HepG2 (cell line): ENCODE results near the gene PKD1L1. TPM values are rescaled to one million over a fixed set of nuclear protein-coding genes. Genes with fewer than 3 reads are reported as not detected.

Source experiments
- ATAC-seq: fragments of 200-7000 bp; cut with Tn5 transposase; 3 replicates; pipeline ENCODE4 v1.9.1; 2020; ENCODE audit warnings: mild to moderate bottlenecking, moderate library complexity
- BruUV-seq: library from RNA; stranded (reverse); fragments of 400-500 nt; replicated peaks from 2 replicates; lab custom pipeline; 2021; lab: Mats Ljungman, UMichigan
- CTCF ChIA-PET: fragments of 300-600 bp; formaldehyde crosslinking; extraction: SDS; loops from one replicate; lab custom pipeline; 2021; ENCODE audit warnings: low total read pairs, inconsistent platforms, low intra/inter-chr PET ratio; lab: Yijun Ruan, JAX
- POLR2A ChIA-PET: fragments of 350-600 bp; sonication (Branson Sonifier 250); formaldehyde crosslinking; loops from one replicate; lab custom pipeline; 2020; ENCODE audit warnings: antibody characterized with exemption, inconsistent platforms; lab: Yijun Ruan, JAX
- DNase-seq: peaks from one replicate; pipeline ENCODE4 v3.0.0-alpha.2; 2015; ENCODE audit warnings: low spot score
- FAIRE-seq: peaks from 3 replicates; lab custom pipeline; 2011; peaks lifted over from hg19 to GRCh38; lab: Jason Lieb, UNC
- H2AFZ ChIP-seq: one replicate; pipeline ENCODE4 v1.6.1; 2011; ENCODE audit warnings: low read length, inconsistent platforms
- H3K27ac ChIP-seq: fragments of 300-600 bp; 3 replicates; pipeline ENCODE4 v1.8.0; 2011; ENCODE audit warnings: mixed run types, mild to moderate bottlenecking, mixed read lengths, low read length, inconsistent platforms; ENCODE audit not compliant: insufficient read depth; ENCODE audit errors: extremely low read length
- H3K27me3 ChIP-seq, 2 experiments: fragments of 200-600 bp in 1 of 2; 2 replicates in 1 of 2; 3 replicates in 1 of 2; pipeline versions ENCODE4 v1.6.0 to v1.8.0; 2011; ENCODE audit warnings: low read length in 2 of 2, mild to moderate bottlenecking in 2 of 2, moderate library complexity in 2 of 2, inconsistent platforms in 1 of 2; ENCODE audit not compliant: insufficient read depth in 2 of 2, control insufficient read depth in 1 of 2
- H3K36me3 ChIP-seq, 2 experiments: fragments of 200-600 bp in 1 of 2; replicated peaks in 1 of 2; 2 replicates in 1 of 2; 3 replicates in 1 of 2; pipeline versions ENCODE4 v1.5.1 to v1.8.0; 2011; ENCODE audit warnings: low read length in 2 of 2, inconsistent platforms in 1 of 2; ENCODE audit not compliant: insufficient read depth in 2 of 2, control insufficient read depth in 1 of 2
- H3K4me1 ChIP-seq: 2 replicates; pipeline ENCODE4 v1.5.1; 2012; ENCODE audit warnings: low read length, inconsistent platforms; ENCODE audit not compliant: insufficient read depth
- H3K4me2 ChIP-seq: 2 replicates; pipeline ENCODE4 v1.6.0; 2011; ENCODE audit warnings: low read depth, low read length, inconsistent platforms
- H3K4me3 ChIP-seq, 3 experiments: fragments of 200-600 bp in 1 of 3; sonication (generic), shearing (Covaris generic) in 1 of 3; replicated peaks in 1 of 3; 2 replicates each; pipeline ENCODE4 v1.5.1; 2011 to 2016; ENCODE audit warnings: low read length in 3 of 3, inconsistent platforms in 2 of 3, low read depth in 2 of 3, mild to moderate bottlenecking in 2 of 3, control low read depth in 1 of 3, mixed read lengths in 1 of 3; ENCODE audit not compliant: insufficient read depth in 1 of 3
- H3K79me2 ChIP-seq: one replicate; pipeline ENCODE4 v1.6.1; 2011; ENCODE audit warnings: low read length, inconsistent platforms; ENCODE audit not compliant: insufficient read depth
- H3K9ac ChIP-seq: 2 replicates; pipeline ENCODE4 v1.6.0; 2011; ENCODE audit warnings: mild to moderate bottlenecking, low read depth, low read length, inconsistent platforms; ENCODE audit not compliant: insufficient read depth
- H3K9me3 ChIP-seq: 2 replicates; pipeline ENCODE4 v1.5.1; 2012; ENCODE audit warnings: mild to moderate bottlenecking, low read length
- H4K20me1 ChIP-seq: 2 replicates; pipeline ENCODE4 v1.6.0; 2011; ENCODE audit warnings: inconsistent platforms, mild to moderate bottlenecking, low read length, moderate library complexity; ENCODE audit not compliant: insufficient read depth
- DPF2 ChIP-seq: sonication (generic); formaldehyde crosslinking; IDR thresholded peaks from 2 replicates; pipeline ENCODE4 v1.4.0; 2020; ENCODE audit warnings: mild to moderate bottlenecking, low read depth, missing genetic modification reagents, borderline replicate concordance
- GABPA ChIP-seq, 2 experiments: IDR thresholded peaks; 2 replicates each; pipeline ENCODE4 v1.6.1; 2011 to 2016; ENCODE audit warnings: low read depth in 2 of 2, low read length in 1 of 2, missing biosample characterization in 1 of 2, missing genetic modification characterization in 1 of 2
- HDAC6 ChIP-seq: fragments of 200-600 bp; sonication (generic); IDR thresholded peaks from 2 replicates; pipeline ENCODE4 v1.7.0; 2017; ENCODE audit warnings: mild to moderate bottlenecking, antibody characterized with exemption, low read length, low read depth
- HNRNPLL ChIP-seq: fragments of 200-400 bp; formaldehyde crosslinking; IDR thresholded peaks from 2 replicates; pipeline ENCODE4 v1.6.1; 2017; ENCODE audit warnings: mild to moderate bottlenecking, low read depth, low read length; ENCODE audit not compliant: poor library complexity, severe bottlenecking
- KDM1A ChIP-seq: IDR thresholded peaks from 2 replicates; pipeline ENCODE4 v1.6.1; 2016; ENCODE audit warnings: missing compliant biosample characterization
- KLF12 ChIP-seq: sonication (generic); formaldehyde crosslinking; IDR thresholded peaks from 2 replicates; pipeline ENCODE4 v1.4.0; 2020; ENCODE audit warnings: missing genetic modification reagents, borderline replicate concordance
- PHF20 ChIP-seq: sonication (generic); formaldehyde crosslinking; IDR thresholded peaks from 2 replicates; pipeline ENCODE4 v1.5.0; 2020; ENCODE audit warnings: mild to moderate bottlenecking, missing genetic modification reagents
- SMARCC2 ChIP-seq: fragments of 450-650 bp; IDR thresholded peaks from 2 replicates; pipeline ENCODE4 v1.6.1; 2017; ENCODE audit warnings: antibody characterized with exemption, mild to moderate bottlenecking
- TBL1XR1 ChIP-seq: fragments of 150-350 bp; IDR thresholded peaks from 2 replicates; pipeline ENCODE4 v1.6.1; 2014; ENCODE audit warnings: borderline replicate concordance, low read length; ENCODE audit not compliant: partially characterized antibody
- TGIF2 ChIP-seq: IDR thresholded peaks from 2 replicates; pipeline ENCODE4 v1.6.1; 2016; ENCODE audit warnings: control low read depth, missing compliant biosample characterization
- ZNF274 ChIP-seq: sonication (generic); formaldehyde crosslinking; IDR thresholded peaks from 2 replicates; pipeline ENCODE4 v1.5.1; 2020; ENCODE audit warnings: mild to moderate bottlenecking, missing genetic modification reagents
- ZNF7 ChIP-seq: IDR thresholded peaks from 2 replicates; pipeline ENCODE4 v1.6.1; 2016; ENCODE audit warnings: missing biosample characterization, missing genetic modification reagents
- ZSCAN29 ChIP-seq: sonication (generic); formaldehyde crosslinking; conservative IDR thresholded peaks from 2 replicates; pipeline ENCODE4 v1.4.0; 2020; ENCODE audit warnings: mild to moderate bottlenecking, missing genetic modification reagents
- WGBS: methylation state at CpG from one replicate; pipeline ENCODE4 v1.1.6; 2017; ENCODE audit warnings: low lambda C conversion rate; 5-methylcytosine and 5-hydroxymethylcytosine counted together
- in situ Hi-C: cut with HindIII; loops from 2 replicates; pipeline ENCODE4 v1.10.0; 2017; ENCODE audit warnings: low pct_unique_long_range_greater_than_20kb; ENCODE audit not compliant: extremely low pct_ligation_motif_present
- intact Hi-C: fragments of 100-400 bp; cut with micrococcal nuclease; formaldehyde crosslinking; loops from one replicate; pipeline ENCODE4 v1.10.0; 2022; ENCODE audit not compliant: unreplicated experiment
- polyA plus RNA-seq, 8 experiments: library from polyadenylated mRNA; depleted of rRNA in 3 of 8; stranded (reverse) in 7 of 8; unstranded in 1 of 8; fragments of >200 nt; fragmentation: Illumina TruSeq in 4 of 8; extraction: Trizol in 4 of 8; gene quantifications; 2 replicates each; pipeline versions ENCODE4 v1.2.1 to v1.2.3, GENCODE V29; 2011 to 2016; ENCODE audit warnings: low read depth in 4 of 8, missing spikeins in 1 of 8, mixed read lengths in 1 of 8; ENCODE audit not compliant: insufficient read depth in 1 of 8
- total RNA-seq, 5 experiments: library from RNA; depleted of rRNA; stranded (reverse); fragments of >200 nt; fragmentation: Illumina TruSeq; extraction: Trizol; gene quantifications; 2 replicates each; pipeline ENCODE4 v1.2.3, GENCODE V29; 2016; ENCODE audit warnings: low read depth in 1 of 5
- TF ChIP-seq, protein P1 (sequence below): sonication (generic); formaldehyde crosslinking; IDR thresholded peaks from 2 replicates; pipeline ENCODE4 v1.8.0; 2022; ENCODE audit warnings: mild to moderate bottlenecking, missing genetic modification reagents, moderate library complexity
- TF ChIP-seq, protein P2 (sequence below): sonication (generic); formaldehyde crosslinking; IDR thresholded peaks from 2 replicates; pipeline ENCODE4 v1.8.0; 2022; ENCODE audit warnings: missing genetic modification reagents, mild to moderate bottlenecking, inconsistent platforms, borderline replicate concordance
- TF ChIP-seq, protein P3 (sequence below): sonication (generic); formaldehyde crosslinking; conservative IDR thresholded peaks from 2 replicates; pipeline ENCODE4 v1.4.0; 2020; ENCODE audit warnings: missing genetic modification reagents
- TF ChIP-seq, protein P4 (sequence below): sonication (generic); formaldehyde crosslinking; IDR thresholded peaks from 2 replicates; pipeline ENCODE4 v1.8.1; 2023; ENCODE audit warnings: missing genetic modification reagents, mild to moderate bottlenecking, borderline replicate concordance

PKD1L1 gene
- total and polyA plus RNA-seq, 2 of the 13 experiments (the other 11 are each of a cell fraction or from before 2014, with no cell fraction given): 0.01 TPM; not detected in 1

DNA sequence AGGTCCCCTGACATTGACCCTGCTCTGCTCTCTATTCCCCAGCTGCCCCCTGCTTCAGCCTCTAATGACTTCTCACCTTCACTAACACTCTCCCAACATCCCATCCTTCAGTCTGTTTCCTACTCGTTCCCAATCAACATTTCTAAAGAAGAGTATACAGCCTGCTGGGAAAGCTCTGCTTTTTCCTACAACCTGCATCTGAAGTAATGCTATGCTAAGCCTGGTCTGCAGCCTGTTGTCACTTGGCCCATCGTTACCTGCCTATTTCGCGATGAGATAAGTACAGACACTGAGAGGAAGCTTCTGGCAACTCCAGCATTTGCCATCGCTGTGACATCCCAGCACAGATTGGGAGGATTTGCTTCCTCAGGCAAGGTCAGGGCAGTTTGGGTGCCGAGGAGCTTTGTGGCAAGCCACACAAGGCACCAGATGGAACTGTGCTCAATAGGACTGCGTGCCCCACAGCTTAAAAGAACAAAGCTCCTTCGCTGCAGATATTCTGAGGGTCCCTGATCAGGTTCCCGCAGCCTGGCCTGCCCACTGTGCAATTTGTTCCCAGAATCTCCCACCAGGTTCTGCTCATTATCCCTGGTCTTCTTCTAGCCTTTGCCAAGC is 51.4 kb downstream of the PKD1L1 start:
- intact Hi-C loops: no loop called here

More for the DNA sequence above, 51.4 kb downstream of the PKD1L1 start:
- DNase-seq (no peak), ATAC-seq (no peak), FAIRE-seq (no peak)
- ChIA-PET CTCF (no interaction called here), POLR2A (no interaction called here)
- H3K4me2 ChIP-seq: no peak overlapping the region
- no peaks in the 10 kb centered on the region for H4K20me1 ChIP-seq
- no peak overlapping the region for H2AFZ ChIP-seq
- TF ChIP-seq PHF20 (CRISPR knock-in tag) (no peak), SMARCC2 (no peak), ZNF274 (CRISPR knock-in tag) (no peak), ZSCAN29 (CRISPR knock-in tag) (no peak), HDAC6 (no peak), TGIF2 (CRISPR knock-in tag) (no peak), DPF2 (CRISPR knock-in tag) (no peak), ZNF7 (no peak), KLF12 (no peak), HNRNPLL (no peak), TBL1XR1 (no peak), KDM1A (no peak), GABPA (IDR thresholded peaks at IDR 0.05; ENCODE audit: low read depth, low read length) (no peak), GABPA (CRISPR knock-in tag; IDR thresholded peaks at IDR 0.05; ENCODE audit: low read depth) (no peak)
- TF ChIP-seq, protein P1, sequence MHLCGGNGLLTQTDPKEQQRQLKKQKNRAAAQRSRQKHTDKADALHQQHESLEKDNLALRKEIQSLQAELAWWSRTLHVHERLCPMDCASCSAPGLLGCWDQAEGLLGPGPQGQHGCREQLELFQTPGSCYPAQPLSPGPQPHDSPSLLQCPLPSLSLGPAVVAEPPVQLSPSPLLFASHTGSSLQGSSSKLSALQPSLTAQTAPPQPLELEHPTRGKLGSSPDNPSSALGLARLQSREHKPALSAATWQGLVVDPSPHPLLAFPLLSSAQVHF (CRISPR knock-in tag): no peak
- TF ChIP-seq, protein P2, sequence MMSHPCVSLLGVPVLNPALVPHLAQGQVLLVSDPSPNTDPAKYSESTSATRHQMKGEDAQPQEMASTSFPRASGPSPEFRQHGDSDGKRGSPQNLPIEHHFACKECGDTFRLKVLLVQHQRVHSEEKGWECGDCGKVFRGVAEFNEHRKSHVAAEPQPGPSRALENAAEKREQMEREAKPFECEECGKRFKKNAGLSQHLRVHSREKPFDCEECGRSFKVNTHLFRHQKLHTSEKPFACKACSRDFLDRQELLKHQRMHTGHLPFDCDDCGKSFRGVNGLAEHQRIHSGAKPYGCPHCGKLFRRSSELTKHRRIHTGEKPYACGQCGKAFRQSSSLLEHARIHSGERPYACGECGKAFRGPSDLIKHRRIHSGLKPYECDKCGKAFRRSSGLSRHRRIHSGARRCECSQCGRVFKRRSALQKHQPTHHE (CRISPR knock-in tag): no peak
- TF ChIP-seq, protein P3, sequence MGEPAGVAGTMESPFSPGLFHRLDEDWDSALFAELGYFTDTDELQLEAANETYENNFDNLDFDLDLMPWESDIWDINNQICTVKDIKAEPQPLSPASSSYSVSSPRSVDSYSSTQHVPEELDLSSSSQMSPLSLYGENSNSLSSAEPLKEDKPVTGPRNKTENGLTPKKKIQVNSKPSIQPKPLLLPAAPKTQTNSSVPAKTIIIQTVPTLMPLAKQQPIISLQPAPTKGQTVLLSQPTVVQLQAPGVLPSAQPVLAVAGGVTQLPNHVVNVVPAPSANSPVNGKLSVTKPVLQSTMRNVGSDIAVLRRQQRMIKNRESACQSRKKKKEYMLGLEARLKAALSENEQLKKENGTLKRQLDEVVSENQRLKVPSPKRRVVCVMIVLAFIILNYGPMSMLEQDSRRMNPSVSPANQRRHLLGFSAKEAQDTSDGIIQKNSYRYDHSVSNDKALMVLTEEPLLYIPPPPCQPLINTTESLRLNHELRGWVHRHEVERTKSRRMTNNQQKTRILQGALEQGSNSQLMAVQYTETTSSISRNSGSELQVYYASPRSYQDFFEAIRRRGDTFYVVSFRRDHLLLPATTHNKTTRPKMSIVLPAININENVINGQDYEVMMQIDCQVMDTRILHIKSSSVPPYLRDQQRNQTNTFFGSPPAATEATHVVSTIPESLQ (CRISPR knock-in tag): no peak
- TF ChIP-seq, protein P4, sequence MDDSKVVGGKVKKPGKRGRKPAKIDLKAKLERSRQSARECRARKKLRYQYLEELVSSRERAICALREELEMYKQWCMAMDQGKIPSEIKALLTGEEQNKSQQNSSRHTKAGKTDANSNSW (CRISPR knock-in tag): no peak
- no peaks in the 10 kb centered on the region for H3K36me3 ChIP-seq
- no peak overlapping the region for H3K27ac ChIP-seq
- H3K9ac ChIP-seq: no peak overlapping the region
- no peaks in the 10 kb centered on the region for H3K4me1 ChIP-seq
- no TSS peak for BruUV-seq
- no peaks in the 10 kb centered on the region for H3K79me2 ChIP-seq
- WGBS: 17% methylated on average over 9 of the region's 9 CpGs
- H3K9me3 ChIP-seq: no peaks in the 10 kb centered on the region
- H3K27me3 ChIP-seq: peaks cover 3 to 5% of the 10 kb centered on the region in 2 experiments; a peak in 4 of 5 replicates
- no peak overlapping the region for H3K4me3 ChIP-seq
- in situ Hi-C loops: no loop called here
